Activated T-helper 1 cell treated with anti-CD3 and anti-CD28 coated beads, Interleukin-2, amount 50 U/mL, for 16 hours (primary cell): ENCODE data around the gene GUCY2C.

Experiments used
- DNase-seq, 2 donors: peaks; one replicate each; pipeline ENCODE4 v3.0.0-alpha.2; 2020; ENCODE audit warnings: low read depth in 1 of 2, low spot score in 1 of 2

GUCY2C gene

GRCh38 chr12:14575585-14575984 is 120.8 kb downstream of the GUCY2C start:
- DNase-seq = no peak

GRCh38 chr12:14573118-14573517 is 123.3 kb downstream of the GUCY2C start:
- no peak for DNase-seq

DNA sequence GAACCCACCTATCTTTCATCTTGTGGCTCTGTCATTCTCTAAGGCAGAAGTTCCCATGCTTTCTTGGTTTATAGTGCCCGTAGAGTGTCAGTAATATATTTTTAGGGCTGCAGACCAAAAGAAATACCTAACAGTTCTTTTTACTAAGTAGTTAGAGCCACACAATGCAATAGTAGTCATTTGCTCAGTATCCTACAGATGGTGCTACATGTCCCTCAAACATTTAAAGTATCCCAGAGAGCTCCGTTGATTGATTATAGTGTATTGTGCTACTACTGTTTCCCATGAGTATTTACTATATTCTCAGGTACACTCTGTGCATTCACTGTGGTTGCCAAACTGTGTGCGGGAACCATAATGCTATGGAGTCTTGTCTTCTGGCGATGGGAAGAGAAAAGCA is 124.0 kb downstream of the GUCY2C start:
- no peak for DNase-seq

DNA sequence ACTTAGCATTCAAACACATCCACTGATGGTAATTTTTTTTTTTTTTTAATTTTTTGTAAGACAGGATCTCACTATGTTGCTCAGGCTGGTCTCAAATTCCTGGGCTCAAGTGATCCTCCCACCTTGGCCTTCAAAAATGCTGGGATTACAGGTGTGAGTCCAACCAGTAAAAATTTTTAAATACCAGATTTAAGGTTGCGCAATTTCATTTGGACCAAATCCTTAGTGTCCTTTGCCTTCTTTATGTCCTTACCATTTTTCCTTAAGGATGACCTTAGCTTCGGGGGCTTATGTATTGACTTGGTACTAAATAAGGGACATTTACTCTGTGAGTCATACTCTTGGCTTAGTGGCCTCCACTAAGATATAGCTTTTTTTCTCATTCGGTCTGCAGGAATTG is 124.6 kb downstream of the GUCY2C start:
- no peak for DNase-seq

DNA sequence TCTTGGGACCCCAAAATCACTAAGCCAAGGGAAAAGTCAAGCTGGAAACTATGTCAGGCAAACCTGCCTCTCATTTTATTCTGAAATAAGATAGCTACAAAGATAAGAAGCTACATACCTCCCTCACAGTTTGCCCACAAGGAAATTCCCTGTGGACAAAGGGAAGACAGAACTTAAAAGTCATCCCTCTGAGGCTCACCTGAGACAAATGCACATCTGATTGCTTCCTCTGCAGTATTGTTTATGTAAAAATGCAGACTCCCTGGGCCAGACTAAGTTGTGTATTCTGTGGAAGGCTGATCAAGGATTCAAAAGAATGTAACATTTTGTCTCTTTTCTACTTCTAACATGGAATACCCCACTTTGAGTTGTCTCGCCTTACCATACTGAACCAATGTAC is 126.2 kb downstream of the GUCY2C start:
- no peak for DNase-seq

GRCh38 chr12:14567351-14568162 is 128.8 kb downstream of the GUCY2C start, which contains the start of gene PLBD1:
TSS of gene PLBD1 (minus strand) at chr12:14567883. CDS start at chr12:14567696, 187 bp downstream.
- no peak for DNase-seq

GRCh38 chr12:14564336-14564959 is 132.0 kb downstream of the GUCY2C start:
- DNase-seq = no peak

- no peak for DNase-seq
Observed at GRCh38 chr12:14563046-14563445, 133.4 kb downstream of the GUCY2C start.
